Loucy (cell line): Measurements from ENCODE around the gene FFAR2.
"Not testable (repeated sequence)": the region's sequence is repeated elsewhere in the genome, so short reads cannot be mapped to it uniquely, and the experiment has no call there.

Experiments used
- EZH2phosphoT487 ChIP-seq: fragments of 200-600 bp; IDR thresholded peaks from 2 replicates; pipeline ENCODE4 v1.6.1; 2018; ENCODE audit warnings: antibody characterized with exemption, mild to moderate bottlenecking, moderate library complexity, borderline replicate concordance
- TF ChIP-seq, protein P1 (sequence below): fragments of 200-600 bp; sonication (generic); conservative IDR thresholded peaks from 2 replicates; pipeline ENCODE4 v1.5.1; 2014; ENCODE audit warnings: mild to moderate bottlenecking, antibody characterized with exemption, low read length

DNA sequence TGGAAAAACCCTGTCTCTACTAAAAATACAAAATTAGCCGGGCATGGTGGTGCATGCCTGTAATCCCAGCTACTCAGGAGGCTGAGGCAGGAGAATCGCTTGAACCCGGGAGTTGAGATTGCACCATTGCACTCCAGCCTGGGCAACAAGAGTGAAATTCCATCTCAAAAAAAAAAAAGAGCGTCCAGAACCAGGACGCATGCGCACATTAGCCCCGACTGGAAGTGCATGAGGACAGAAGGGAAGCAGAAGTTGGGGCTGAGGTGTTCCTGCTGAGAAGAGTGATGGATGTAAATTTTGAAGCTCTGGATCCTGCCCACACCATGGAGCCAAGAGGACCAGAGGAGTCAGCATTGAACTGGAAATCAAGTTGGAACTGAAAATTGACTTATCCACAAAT is 26.5 kb downstream of the FFAR2 start:
- TF ChIP-seq, protein P1, sequence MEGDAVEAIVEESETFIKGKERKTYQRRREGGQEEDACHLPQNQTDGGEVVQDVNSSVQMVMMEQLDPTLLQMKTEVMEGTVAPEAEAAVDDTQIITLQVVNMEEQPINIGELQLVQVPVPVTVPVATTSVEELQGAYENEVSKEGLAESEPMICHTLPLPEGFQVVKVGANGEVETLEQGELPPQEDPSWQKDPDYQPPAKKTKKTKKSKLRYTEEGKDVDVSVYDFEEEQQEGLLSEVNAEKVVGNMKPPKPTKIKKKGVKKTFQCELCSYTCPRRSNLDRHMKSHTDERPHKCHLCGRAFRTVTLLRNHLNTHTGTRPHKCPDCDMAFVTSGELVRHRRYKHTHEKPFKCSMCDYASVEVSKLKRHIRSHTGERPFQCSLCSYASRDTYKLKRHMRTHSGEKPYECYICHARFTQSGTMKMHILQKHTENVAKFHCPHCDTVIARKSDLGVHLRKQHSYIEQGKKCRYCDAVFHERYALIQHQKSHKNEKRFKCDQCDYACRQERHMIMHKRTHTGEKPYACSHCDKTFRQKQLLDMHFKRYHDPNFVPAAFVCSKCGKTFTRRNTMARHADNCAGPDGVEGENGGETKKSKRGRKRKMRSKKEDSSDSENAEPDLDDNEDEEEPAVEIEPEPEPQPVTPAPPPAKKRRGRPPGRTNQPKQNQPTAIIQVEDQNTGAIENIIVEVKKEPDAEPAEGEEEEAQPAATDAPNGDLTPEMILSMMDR: not testable (repeated sequence)
- TF ChIP-seq EZH2phosphoT487: not testable (repeated sequence)
